ENCODE measurements around the gene ASCC1.
"Not testable (repeated sequence)": the region's sequence is repeated elsewhere in the genome, so short reads cannot be mapped to it uniquely, and the experiment has no call there.

The ASCC1 gene

DNA sequence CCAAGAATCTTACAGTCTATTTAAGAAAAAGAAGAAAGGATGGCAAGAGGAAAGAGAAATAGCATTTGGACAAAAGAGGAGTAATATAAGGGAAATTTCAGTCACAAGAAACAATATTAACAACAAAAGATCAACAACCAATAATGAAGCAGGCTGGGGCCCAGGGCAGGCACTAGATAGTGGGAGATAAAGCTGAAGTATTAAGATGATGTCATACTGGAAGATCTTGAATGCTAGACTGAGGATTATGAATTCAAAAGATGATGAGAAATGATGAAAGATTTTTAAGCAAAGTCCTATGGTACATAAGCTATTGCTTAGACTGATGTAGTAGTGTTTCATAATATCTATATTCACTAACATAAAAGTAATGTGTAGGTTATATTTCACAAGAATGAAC is 75.9 kb downstream of the ASCC1 start:
- no peak for TF ChIP-seq ZFX (IDR thresholded peaks at IDR 0.05)

DNA sequence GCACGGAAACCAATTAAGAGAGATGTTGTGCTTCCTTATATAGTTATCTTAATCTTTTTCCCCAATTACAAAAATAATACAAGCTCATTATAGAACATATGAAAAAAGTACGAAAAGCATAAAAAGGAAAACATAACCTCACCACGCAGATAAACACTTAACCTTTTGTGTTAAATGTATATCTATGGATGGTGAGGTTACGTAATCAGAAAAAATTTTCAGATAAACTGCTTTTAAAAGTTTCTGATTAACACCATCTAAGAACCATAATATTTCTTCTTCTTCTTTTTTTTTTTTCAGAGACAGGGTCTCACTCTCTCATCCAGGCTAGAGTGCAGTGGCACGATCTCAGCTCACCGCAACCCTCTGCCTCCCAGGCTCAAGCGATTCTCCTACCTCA is 78.5 kb downstream of the ASCC1 start:
- no peak overlapping the region for H3K27ac ChIP-seq
- TF ChIP-seq ZFX (IDR thresholded peaks at IDR 0.05) (no peak), CTCF (conservative IDR thresholded peaks at IDR 0.05) (no peak)

More for the DNA sequence above, 75.9 kb downstream of the ASCC1 start:
- H3K27ac ChIP-seq, result no peak overlapping the region

- H3K27ac ChIP-seq, result not testable (repeated sequence)
Observed at GRCh38 chr10:72136225-72136624, 79.9 kb downstream of the ASCC1 start.

DNA sequence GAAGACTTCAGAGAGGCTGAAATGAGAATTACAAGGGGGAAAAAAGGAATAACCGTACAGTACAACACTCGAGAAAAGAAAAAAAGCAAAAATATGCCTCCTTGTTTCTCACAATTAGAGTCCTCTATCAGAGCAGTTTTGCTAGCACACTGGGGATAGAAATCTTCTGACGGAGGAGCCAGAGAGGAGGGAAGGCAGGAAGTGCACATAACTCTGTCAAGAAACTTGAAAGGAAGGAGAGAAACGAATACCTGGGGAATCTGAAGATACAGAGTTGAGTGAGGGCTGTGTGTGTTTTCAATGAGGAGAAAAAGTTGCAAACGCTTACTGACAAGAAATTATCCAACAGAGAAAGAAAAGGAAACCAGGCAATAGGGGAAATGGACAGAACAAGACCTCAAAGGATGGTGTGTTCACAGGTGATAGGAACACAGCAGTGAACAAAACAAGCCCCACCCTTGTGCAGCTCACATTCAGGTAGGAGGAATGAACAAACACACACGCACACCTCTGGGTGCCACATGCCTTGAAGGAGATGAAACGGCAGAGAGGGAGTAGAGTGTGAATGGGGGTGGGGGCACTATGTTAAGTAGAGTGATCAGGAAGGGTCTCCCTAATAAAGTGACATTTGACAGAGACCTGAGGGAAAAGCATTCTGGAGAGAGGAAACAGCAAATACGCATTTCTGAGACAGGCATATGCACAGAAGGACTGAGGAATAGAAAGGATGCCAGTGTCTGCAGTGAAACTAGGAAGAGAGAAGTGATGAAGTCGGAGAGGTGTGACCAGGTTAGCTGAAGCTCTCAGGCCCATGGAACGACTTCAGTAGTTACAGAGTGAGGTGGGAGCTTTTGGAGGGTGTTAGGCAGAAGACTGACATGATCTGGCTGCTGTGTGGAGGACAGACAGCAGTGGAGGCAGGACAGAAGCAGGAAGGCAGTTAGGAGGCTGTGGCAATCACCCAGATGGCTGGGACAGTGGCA is 81.0 kb downstream of the ASCC1 start:
- TF ChIP-seq CTCF (conservative IDR thresholded peaks at IDR 0.05), result no peak
- no peak for TF ChIP-seq ZFX (IDR thresholded peaks at IDR 0.05)
- no peak overlapping the region for H3K27ac ChIP-seq

DNA sequence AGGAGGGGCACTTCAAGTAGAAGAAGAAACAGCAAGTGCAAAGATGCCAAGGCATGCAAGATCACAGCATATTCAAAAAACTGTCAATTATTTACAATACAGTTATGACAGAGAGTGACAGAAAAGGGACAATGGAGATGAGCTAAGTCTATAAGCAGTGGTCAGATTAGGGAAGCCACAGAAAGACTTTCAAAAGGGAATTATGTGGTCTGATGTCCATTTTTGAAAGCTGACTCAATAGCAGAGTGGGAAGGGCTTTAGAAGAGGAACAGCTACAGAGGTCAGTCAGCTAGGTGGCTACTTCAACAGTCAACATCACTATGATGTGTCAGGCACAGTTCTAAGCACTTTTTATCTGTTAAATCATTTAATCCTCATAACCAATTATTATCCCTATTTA is 82.6 kb downstream of the ASCC1 start:
- no peak overlapping the region for H3K27ac ChIP-seq
- TF ChIP-seq CTCF (conservative IDR thresholded peaks at IDR 0.05) (no peak), ZFX (IDR thresholded peaks at IDR 0.05) (no peak)

DNA sequence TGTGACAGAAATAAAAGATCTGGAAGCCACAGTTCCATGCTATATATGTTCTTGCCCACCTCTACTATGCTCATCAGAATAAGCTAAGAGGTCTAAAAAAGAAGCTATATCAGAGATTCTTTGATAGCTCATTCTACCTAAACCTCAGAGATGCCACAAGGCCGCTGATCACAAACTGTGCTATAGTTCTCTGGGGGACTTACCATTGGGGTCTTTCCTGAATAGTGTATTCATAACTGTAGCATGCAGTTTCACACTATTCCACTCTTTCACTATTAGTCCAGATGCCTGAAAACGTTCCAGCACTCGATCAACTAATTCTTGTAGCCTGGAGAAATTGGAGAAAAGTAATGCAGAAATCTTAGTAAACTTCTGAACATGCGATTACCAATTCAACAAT is 83.2 kb downstream of the ASCC1 start:
- H3K27ac ChIP-seq, result no peak overlapping the region
- TF ChIP-seq ZFX (IDR thresholded peaks at IDR 0.05), result no peak
- 0 out of 2 replicates have a peak, but pooled peaks have one; percentile 2 for TF ChIP-seq CTCF (conservative IDR thresholded peaks at IDR 0.05)

GRCh38 chr10:72127571-72127970 is 88.5 kb downstream of the ASCC1 start:
- TF ChIP-seq ZFX (IDR thresholded peaks at IDR 0.05), result no peak
- no peak for TF ChIP-seq CTCF (conservative IDR thresholded peaks at IDR 0.05)
- no peak overlapping the region for H3K27ac ChIP-seq

DNA sequence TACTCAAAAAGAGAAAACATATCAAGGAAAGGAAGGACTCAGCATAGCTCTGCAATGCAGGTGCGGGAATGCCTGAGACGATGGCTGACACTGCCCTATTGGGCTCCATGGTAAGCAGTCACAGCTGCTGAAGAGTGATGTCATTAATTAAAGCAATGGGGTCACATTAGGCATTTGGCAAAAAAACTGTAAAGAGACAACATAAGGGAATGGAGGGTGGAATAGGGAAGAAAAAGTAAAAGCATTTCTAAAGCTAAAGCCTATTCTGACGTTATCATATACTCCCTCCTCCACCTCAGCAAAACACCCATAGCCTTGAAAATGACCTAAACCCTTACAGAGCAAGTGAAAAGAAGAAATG is 89.2 kb downstream of the ASCC1 start:
- H3K27ac ChIP-seq, result no peak overlapping the region
- TF ChIP-seq ZFX (IDR thresholded peaks at IDR 0.05) (no peak), CTCF (conservative IDR thresholded peaks at IDR 0.05) (no peak)
